Fibroblast of skin of left biceps (primary cell): ENCODE results near the gene TMEM272.
"Not testable (repeated sequence)": the region's sequence is repeated elsewhere in the genome, so short reads cannot be mapped to it uniquely, and the experiment has no call there.

ENCODE experiments used
- DNase-seq, 2 experiments: peaks; one replicate each; pipeline ENCODE4 v3.0.0-alpha.2; 2013; ENCODE audit warnings: low read depth in 2 of 2

TMEM272 gene

GRCh38 chr13:51825165-51825592 lies 19.8 kb downstream of the TMEM272 start:
- no peak for DNase-seq

DNA sequence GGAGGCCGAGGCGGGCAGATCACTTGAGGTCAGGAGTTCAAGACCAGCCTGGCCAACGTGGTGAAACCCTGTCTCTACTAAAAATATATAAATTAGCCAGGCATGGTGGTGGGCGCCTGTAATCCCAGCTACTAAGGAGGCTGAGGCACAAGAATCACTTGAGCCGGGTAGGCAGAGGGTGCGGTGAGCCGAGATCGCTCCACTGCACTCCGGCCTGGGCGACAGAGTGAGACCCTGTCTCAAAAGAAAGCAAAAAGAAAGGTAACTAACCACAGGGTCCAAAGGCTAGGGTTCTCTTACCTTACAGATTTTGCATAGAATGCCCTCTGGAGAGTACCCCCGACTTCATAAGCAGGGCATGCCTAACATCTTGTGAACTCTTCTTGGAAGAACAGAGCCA lies 20.3 kb downstream of the TMEM272 start:
- DNase-seq = not testable (repeated sequence)

GRCh38 chr13:51823863-51824262 lies 21.1 kb downstream of the TMEM272 start:
- no peak for DNase-seq

- no peak for DNase-seq
Observed at GRCh38 chr13:51823359-51823758, 21.6 kb downstream of the TMEM272 start.

GRCh38 chr13:51822106-51822815 lies 22.7 kb downstream of the TMEM272 start:
- no peak for DNase-seq

DNA sequence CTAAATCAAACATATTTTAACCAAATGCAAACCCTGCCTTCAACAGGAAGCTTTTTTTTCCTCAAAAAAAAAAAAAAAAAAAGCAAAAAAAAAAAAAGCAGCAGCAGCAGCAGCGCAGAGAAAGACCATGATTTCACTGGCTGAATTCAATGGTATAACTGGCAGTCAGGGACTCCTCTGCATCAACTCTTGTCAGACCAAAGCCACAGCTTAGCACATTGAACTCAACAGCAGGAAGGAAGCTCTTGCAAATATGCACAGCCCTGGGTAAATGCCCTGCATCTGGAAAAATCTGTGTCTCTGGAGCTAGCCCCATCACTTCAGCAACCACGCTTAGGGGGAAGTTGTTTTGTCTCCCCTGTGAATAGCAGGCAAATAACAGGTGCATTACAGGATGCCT lies 23.4 kb downstream of the TMEM272 start:
- DNase-seq = no peak

DNA sequence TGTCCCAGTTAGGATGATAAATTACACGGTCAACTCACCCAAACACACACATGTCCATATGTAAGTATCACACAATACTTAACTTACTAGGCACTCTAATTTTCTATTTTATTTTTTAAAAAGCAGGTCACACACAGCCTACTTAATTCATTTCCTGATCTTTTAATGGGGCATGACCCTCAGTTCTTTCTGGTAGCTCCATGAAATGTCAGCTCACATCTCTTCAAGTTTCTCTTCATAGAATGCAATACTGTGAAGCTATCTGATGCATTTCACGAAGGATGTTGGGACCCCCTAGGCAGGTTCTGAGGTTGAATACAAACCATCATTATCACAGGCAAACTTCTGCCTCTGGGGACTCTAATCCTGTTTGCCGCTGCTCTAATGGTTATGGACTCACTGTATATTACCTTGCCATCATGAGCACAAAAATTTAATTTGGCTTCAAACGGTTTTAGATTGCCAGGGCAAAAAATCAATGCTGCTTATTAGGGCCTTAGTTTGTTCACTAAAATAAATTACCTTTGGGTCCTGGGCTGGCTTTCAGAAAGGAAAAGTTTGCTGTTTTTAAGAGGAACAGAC lies 24.9 kb downstream of the TMEM272 start:
- no peak for DNase-seq

DNA sequence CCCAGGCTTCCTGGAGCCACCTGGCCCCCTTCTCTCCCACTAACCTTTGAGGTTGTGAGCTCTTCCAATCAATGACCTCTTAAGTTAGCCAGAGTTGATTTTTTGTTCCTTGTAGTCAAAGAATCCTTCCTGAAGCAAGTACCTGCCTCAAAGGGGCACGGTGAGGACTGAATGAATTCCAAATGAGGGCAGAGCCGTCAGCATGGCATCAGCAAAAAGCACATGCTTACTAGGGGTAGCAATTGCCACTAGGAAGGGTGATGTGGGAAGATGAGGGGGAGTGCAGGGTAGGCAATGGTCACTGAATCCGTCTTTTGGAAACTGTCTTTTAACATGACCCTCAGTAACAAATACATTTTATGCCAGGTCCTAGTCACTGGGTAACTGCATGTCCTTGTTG lies 25.4 kb downstream of the TMEM272 start:
- DNase-seq = no peak

GRCh38 chr13:51818781-51819511 lies 26.0 kb downstream of the TMEM272 start:
- DNase-seq = no peak

GRCh38 chr13:51818276-51818675 lies 26.7 kb downstream of the TMEM272 start:
- DNase-seq = no peak

- no peak for DNase-seq
Observed at GRCh38 chr13:51817717-51818116, 27.3 kb downstream of the TMEM272 start.

DNA sequence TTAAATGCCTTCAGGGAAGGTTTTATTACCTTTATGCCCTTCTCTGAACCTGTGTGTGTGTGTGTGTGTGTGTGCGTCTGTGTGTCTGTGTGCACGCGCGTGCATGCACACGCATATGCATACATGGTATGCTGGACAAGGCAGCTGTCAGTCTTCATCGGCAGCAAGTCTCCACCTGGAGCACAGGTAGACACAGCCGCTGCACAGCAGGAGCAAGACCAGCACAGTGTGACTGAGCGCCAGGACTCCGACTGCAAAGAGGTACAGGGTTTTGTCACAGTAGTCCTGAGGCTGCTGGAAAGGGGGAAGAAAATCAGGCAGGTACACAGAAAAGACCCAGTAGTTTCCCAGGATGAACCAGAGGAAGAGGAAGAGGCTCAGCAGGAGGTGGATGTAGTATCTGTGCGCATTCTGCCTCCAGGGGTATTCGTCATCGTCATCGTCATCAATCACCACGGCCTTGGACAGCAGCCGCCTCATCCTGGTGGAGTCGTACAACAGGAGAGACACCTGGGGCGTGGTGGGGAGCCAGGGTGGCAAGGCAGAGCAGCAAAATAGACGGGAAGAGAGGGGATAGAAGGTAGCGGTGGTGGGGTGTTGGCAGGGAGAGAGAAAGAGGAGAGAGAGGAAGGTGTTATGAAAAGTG lies 28.2 kb downstream of the TMEM272 start:
- no peak for DNase-seq

DNA sequence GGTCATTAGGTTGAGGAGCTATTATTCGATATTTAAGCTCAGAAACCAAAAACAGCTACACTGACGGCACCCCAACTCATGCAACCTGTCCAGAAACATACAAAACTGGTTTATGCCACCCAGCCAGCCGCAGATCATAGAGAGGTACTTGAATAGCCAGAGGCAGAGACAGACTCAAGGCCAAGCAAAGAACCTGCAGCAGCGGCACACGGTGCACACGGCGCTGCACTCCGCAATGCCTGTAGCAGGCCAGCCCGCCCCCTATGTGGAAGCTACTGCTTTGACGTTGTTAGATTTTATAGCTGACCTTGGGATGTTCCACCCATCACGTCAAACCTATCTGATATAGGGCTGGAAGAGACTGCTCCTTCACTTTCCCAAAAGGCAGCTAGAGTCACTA lies 29.1 kb downstream of the TMEM272 start:
- no peak for DNase-seq

DNA sequence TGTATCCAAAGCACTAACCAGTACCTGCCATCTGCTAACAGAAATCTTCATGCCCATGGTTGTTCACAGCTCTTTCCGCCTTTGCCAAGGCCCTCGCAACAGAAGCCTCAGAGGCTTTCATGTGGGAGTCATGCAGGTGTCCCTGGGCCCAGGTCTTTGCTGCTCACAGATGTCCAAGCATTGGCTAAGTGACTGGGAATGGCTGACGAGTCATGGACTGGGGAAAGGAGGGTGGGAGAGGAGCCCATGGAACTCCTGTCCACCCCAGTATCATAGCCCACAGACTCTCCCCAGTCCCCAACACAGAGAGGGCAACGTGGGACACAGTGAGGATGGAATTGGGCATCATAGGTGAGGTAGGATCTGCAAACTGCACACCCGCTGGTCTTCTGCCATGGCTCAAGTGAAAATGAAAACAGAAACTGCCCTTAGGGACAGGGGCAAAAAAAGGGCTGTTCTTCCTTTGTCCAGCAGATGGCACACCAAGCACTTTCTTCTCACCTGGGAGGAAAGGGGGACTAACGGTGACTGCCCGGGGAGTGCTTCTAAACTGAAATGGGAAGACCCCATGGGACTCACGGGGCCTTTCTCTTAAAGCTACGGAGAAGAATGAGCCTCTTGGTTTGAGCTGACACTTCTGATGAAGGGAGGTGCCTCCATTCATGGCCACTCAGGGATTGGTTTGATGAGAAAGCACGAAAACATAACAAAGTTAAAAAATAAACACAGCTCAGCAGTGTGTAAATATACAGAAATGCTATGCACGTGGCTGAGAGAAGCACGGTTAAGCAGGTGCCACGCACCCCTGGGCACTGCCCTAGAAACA lies 29.9 kb downstream of the TMEM272 start:
- DNase-seq = no peak

DNA sequence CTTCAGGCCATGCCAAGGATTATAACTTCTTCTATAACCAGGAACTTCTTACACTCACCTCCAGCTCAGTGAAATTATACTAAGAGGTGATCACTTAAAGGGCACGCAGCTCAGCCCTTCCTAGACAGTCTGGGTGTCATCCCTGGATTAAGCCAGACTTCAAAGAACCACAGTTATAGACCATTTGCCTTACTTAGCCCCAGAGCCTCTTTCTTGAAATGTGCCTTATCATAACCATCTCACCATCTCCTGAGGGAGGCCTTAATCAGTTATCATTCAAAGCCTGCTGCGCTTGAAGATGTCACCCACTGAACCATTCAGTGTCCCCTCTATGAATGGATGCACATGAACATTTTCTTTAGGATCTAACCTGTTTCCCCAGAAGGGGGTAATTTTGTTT lies 30.9 kb downstream of the TMEM272 start:
- no peak for DNase-seq

DNA sequence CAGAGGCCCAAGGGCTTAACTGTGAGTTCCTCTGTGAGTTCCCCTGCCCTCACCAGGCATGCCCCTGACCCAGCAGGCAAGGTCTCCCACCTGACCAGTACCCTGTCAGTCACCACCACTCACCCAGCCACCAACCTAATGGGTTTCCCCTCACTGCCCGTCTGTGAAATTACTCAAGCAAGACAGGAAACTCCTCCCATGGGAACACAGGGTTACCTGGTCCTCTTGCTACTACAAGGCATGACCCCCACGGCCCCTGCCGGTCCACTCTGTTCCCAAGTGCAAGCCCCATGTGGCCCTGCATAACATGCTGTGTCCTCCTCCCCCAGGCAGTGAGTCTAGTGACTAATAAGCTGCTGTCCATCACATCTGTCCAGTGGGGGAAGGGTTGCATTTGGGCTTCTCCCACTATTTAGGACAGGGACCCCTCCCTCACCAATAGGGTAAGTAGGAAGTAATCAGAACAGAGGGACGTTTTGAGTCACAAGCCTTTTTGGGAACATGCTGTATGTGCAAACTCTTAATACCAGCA lies 33.0 kb downstream of the TMEM272 start:
- no peak for DNase-seq

DNA sequence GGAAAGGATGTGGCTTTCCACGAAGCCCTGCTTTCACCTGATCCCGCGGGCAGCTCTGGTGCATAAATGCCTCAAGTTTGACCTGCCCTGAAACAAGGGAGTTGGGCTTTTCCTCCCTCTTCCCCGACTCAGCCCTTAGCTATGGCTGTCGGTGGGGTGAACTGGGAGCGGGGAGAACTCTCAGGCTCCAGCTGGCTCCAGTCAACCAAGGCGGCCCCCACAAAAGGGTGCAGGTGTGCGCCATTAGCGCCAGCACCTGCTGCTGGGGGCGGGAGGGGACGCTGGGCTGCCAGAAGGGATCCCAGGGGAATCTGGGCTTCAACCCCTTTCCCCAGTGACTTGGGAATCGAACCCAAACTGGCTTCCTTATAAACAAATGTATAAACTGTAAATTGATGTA lies 33.9 kb downstream of the TMEM272 start:
- DNase-seq = no peak

GRCh38 chr13:51808811-51809210 lies 36.2 kb downstream of the TMEM272 start:
- DNase-seq = no peak

- no peak for DNase-seq
Observed at GRCh38 chr13:51807041-51807440, 37.9 kb downstream of the TMEM272 start.

DNA sequence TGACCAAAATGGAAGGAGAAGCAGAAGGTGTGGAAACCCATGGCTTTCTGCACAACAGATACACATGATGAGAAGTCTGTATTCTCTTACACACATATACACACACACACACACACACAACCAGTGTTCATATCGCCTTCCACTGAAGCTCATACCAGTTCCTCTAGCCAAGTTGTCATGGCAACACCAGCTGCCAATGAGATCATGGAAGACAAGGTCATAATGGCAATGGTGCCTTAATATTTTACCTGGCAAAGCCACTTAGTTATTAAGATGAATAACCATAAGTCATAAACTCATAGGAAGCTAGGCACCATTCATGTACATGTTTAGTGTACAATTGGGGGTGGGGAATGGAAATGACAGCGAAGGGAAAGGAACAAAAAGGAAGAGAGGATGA lies 38.4 kb downstream of the TMEM272 start:
- DNase-seq = no peak

DNA sequence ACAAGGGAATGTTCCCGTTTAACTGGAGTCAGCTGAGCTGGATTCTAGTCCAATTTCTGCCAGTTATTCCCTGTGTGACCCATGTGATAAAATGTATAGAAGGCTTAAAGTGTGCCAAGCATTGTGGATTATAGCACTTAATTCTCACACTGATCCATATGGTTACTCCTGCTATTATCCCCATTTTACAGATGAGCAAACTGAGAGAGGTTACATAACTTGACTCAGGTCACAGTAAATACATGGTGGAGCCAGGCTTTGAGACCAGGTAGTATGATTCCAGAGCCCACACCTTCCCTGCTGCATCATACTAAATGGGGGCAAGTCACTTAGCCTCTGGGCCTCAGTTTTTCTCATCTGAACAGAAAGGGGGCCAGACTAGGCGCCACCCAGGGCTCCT lies 39.1 kb downstream of the TMEM272 start:
- no peak for DNase-seq
